CD4-positive, alpha-beta T cell treated with Interleukin-17A for 4 hours (primary cell): ENCODE data around the gene CSF2.
A peak's percentile ranks its signal among the peaks of the same experiment; 100 is the strongest.

Experiments
- DNase-seq: peaks from one replicate; pipeline ENCODE4 v3.0.0-alpha.2; 2020; ENCODE audit warnings: mixed read lengths

CSF2 gene

DNA sequence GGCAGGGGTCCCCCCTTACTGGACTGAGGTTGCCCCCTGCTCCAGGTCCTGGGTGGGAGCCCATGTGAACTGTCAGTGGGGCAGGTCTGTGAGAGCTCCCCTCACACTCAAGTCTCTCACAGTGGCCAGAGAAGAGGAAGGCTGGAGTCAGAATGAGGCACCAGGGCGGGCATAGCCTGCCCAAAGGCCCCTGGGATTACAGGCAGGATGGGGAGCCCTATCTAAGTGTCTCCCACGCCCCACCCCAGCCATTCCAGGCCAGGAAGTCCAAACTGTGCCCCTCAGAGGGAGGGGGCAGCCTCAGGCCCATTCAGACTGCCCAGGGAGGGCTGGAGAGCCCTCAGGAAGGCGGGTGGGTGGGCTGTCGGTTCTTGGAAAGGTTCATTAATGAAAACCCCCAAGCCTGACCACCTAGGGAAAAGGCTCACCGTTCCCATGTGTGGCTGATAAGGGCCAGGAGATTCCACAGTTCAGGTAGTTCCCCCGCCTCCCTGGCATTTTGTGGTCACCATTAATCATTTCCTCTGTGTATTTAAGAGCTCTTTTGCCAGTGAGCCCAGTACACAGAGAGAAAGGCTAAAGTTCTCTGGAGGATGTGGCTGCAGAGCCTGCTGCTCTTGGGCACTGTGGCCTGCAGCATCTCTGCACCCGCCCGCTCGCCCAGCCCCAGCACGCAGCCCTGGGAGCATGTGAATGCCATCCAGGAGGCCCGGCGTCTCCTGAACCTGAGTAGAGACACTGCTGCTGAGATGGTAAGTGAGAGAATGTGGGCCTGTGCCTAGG is at the start of gene CSF2:
TSS of gene CSF2 (plus strand) at position 559 of the 783 bp plus-strand sequence. CDS start at position 594, 35 bp downstream.
- DNase-seq, result no peak

GRCh38 chr5:132024117-132024435 is 49.5 kb upstream of the CSF2 start:
- no peak for DNase-seq

DNA sequence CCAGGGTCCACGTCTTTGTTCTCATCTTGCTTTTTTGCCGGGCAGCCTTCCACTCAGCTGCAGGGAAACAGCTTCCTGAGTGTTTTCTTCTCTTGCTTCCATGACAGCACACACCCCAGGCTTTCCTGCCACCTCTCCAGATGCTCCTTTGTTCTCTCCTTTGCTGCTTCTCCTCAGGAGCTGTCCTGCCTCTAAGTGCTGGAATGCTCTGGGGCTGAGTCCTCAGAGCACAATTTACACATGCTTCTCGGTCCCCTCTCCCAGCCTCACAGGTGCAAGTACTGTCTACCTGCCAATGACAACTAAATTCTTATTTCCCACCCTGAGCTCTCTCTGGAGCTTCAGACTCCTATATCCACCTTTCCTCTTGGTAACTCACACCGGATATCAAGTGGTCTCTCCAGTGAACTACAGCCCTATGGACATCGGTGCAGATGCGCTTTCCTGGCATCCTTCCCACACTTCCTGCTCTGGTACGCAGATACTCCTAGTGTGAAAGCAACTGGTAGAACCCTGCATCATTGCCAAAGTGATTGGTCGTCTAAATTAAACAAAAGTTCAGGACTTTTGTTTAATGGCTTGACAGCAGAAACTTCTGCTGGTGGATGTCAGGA is 48.7 kb upstream of the CSF2 start:
- DNase-seq, result no peak

DNA sequence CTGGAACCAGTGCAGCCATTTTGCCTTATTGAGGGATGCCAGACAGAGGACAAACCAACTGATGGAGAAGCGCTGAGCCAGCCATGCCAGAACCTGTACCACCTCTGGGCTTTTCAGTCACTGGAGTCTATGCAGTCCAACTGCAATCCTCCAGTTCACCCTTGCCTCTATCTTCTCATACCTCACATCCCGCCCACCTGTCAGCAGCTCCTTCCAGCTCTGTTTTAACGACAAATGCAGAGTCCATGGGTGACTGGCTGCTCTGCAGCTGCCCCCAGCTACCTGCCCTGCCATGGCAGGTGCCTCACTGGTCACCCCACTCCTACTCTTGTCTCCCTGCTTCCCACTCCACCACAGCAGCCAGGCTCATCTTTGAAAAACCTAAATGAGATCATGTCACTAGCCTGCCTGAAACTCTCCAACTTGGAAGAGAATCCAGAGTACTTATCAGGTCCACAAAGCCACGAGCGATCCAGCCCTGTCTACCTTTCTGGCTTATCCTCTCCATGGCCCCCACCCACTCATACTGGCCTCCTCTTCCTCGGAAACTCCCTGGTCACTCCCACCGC is 48.1 kb upstream of the CSF2 start:
- DNase-seq, result no peak

DNA sequence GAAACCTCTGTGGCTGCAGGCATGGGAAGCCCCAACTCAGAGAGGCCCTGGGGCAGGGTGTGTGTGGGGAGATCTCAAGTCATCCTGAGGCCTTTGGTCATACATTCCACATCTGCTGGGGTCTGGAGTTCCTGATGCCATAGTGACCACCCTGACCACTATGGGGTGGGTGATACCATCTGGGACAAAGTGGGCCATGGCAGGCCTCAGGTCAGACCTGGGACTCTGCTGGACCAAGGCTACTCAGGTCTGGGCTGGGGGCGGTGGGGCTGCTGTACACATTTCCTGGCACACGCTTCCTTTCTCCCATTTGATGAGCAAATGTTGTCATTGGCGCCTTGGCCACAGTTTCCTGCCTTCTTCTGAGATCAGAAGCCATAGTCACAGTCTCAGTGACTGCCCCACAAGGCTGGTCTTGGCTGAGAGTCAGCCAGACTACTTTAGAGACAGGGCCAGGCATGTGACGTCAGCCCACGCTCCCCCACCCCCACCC is 47.0 kb upstream of the CSF2 start:
- peak; percentile 49 for DNase-seq

GRCh38 chr5:132027027-132027426 is 46.6 kb upstream of the CSF2 start:
- DNase-seq, result no peak

- DNase-seq, result no peak
Observed at GRCh38 chr5:132029609-132030330, 43.8 kb upstream of the CSF2 start.

DNA sequence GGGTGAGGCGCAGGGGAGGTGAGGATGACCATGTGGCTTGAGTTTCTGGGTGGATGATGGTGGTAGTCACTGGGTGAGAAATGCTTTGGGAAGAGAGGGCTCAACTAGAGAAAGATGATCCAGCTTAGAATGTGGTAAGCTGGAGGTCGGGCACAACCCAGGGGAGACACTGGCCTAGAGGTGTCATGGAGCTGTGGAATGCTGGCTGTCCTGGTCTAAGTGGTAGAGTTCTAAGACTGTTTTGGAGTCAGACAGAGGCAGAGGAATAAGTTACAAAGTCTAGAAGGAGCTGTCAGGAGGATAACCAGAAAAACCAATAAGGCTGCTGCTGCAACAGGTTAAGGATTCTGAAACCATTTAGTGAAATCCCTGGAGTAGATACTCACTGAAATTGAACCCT is 43.0 kb upstream of the CSF2 start:
- no peak for DNase-seq

DNA sequence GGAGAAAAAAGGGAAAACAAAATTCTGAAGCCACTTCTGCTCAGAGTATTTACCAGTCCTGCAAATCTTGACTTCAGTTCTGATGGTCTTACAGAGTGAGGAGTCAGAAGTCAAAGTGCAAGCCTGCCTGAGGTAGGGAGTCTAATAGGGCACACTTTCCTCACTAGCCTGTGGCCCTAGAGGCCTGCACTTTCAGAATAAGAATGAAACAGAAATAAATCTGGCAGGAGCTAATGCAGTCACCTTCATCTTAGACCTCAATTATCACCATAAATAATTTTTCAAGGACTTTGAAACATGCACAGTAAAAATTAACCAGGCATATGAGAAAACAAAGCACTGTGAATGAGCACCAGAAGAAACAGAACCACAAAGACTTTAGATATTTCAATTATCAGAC is 41.4 kb upstream of the CSF2 start:
- DNase-seq, result no peak

- no peak for DNase-seq
Observed at GRCh38 chr5:132033122-132033521, 40.5 kb upstream of the CSF2 start.

- no peak for DNase-seq
Observed at GRCh38 chr5:132037353-132037752, 36.2 kb upstream of the CSF2 start.

DNA sequence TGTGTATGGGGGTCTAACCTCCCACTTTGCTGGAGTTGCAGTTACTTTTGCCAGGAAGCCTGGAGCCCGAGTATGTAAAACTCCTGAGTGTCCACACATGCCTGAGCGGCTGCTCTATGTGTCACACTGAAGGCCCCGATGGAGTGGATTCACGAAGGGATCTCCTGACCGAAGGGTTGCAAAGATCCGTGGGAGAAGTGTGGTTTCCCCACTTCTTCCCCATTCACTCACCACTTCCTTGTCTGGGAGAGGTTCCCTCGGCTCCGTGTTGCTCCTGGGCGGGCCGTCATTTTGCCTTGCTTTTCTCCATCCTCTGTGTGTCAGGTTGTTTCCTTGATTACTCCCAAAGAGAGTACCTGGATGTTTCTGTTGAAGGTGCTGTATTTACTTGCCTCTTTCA is 29.4 kb upstream of the CSF2 start:
- no peak for DNase-seq

- no peak for DNase-seq
Observed at GRCh38 chr5:132046880-132047299, 26.7 kb upstream of the CSF2 start.

DNA sequence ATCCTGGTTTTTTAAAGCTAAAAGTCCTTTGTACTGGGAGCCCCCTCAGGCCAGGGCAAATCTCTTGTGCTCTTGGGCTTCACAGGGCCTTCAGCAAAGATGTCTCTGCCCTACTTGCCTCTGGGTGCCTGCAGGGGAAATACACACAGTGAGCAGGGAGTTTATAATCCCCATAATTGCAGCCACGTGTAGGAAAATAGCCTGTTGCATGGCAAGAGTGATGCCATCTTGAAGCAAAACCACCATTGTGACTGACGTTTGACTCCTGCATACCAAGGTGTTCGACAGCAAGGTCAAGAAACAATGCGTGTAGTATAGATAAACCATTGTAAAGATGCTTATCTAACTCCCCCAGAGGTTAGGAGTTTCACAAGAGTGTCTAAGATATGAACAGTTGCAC is 24.5 kb upstream of the CSF2 start:
- no peak for DNase-seq

DNA sequence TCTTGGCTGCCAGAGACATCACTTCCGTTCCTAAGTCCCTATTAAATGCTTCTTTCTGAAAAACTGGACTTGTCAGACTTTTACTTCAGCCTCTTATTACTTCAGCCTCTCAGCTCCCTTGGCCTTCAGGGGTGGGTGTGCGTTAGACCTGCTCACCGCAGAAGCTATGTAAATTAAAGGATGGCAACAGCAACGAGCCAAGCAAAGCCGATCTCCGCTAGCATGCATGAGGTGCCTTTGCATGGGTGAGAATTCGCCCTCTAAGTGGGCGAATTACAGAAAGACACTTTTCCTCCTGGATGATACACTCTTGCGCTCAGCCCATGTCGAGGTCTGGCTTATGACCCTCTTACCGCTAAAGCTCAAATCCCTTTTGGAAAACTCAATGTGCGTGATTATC is 24.0 kb upstream of the CSF2 start:
- DNase-seq, result no peak

- no peak for DNase-seq
Observed at GRCh38 chr5:132050136-132050535, 23.5 kb upstream of the CSF2 start.

DNA sequence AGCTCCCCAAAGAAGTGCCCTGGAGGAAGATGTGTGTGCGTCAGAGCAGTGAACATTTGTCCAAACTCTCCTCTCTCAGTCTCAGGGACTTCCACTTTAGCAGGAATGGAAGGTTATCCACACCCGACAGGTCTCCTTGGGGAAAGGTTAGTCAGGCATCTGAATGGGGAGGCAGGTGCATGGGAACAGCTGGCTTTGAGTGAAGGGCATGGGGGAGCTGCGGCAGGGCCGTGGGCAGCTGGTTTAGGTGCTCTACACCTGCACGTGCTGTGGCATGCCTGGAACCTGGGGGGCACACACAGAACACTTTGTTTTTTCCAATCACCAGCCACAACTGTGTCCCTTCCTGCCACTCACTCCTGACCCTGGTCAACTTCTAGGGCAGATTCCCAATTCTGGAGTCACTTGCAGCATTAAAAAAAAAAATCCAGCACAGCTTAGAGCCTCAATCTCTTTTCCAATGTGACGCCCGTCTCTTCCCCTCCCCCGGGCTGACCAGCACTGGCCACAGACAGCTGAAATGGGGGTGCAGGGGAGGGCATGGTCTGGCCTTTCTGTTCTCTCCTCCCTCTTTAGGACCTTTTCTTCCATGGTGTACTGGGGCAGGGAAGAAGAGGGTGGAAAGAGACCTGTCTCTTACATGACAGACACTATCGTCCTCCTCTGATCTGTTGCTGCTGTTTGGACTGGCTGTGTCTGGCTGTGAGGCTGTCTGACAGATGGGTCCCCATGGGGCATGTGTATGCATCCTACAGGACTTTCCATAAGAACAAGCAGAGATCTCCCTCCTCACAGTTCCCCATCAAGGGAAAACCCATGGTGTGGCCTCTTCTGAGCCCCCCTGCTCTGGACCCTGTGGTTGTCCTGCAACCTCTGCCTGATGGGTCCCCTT is 22.7 kb upstream of the CSF2 start:
- no peak for DNase-seq

- no peak for DNase-seq
Observed at GRCh38 chr5:132052520-132052919, 21.1 kb upstream of the CSF2 start.

DNA sequence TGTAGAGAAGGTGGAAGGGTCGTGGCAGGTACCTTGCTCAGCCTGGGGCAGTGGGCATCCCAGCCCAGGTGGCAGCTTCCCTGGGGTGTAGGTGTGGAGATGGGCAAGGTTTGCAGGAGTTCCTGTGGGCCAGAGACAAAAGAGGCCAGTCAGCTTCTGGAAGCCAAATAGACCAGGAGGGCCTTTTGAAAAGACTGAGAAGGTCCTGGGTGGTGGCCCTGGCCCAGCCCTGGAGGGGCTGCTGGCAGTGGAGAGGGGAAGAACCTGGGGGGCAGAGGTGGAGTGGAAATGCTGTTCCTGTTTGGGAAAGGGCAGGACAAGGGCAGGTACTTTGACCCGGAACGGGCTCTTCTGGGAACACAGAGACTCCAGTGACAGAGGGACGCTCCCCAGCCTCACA is 20.1 kb upstream of the CSF2 start:
- DNase-seq, result no peak

DNA sequence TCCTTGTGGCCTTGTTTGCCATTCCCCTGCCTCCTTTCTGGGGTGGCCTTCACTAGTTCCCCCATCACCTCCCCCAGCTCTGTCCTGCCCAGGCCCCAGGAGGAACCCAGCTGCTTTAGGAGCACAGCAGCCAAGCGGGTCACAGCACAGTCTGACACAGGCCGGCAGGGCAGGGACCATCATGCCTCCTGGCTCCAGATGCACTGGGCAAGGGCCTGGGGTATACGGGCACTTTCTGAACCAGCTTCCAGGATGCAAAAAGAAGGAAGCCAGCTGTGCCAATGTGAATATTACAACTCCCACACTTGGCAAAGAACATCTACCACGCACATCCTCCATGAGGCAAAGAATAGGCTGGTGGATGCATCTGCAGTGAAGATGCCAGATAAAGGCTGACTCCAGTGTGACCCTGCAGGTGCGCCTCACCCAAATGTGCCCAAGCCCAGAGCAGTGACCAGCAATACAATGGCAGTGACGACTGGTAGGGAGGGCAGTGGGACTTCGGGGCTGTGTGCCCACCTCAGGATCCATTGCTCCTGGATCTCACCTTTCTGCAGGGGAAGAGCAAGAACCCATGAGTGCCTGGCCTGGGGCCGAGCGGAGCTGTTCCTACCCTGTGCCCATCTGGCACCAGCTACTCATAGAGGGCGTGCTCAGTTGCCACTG is 19.4 kb upstream of the CSF2 start:
- no peak for DNase-seq

DNA sequence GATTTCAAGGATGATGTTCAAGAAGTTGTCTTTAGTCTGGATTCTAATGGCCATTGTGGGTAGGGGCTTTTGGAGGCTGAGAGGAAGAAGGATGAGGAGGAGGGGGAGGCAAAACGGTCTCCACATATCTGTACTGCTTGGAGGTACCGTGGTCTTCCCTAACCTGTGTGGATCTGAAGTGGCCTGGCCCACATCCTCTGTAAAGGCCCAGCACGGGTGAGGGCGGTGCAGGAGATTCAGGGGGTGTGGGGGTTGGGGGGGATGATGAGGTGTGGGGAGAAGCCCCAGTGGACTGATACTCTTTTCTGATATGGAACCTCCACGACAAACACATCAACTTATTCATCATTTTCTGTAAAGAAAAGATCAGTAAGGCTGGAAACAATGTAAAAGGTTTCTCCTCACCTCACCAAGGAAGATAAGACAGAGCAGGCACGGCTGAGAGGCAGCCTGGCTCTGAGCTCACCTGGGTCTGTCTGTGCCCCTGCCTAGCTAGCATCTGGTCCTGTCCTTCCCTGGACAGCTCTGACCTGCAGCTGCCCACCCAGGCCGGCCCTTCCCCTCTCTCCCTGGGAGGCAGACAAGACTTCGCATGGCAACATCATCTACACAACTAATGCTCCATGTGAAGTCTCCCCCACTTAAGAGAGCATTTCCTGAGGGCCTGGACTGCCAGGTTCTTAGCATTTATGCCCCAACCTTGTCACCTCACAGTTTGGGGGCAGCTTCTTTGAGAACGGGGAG is 18.7 kb upstream of the CSF2 start:
- no peak for DNase-seq
